NCI-H2107 treated with DMSO at 0.1 percent for 48 hours (cell line): Measurements from ENCODE around the gene SAMM50.

ENCODE experiments used
- DNase-seq: peaks from one replicate; lab custom pipeline; 2025; ENCODE audit not compliant: unreplicated experiment; lab: John Stamatoyannopoulos, UW

Gene SAMM50

DNA sequence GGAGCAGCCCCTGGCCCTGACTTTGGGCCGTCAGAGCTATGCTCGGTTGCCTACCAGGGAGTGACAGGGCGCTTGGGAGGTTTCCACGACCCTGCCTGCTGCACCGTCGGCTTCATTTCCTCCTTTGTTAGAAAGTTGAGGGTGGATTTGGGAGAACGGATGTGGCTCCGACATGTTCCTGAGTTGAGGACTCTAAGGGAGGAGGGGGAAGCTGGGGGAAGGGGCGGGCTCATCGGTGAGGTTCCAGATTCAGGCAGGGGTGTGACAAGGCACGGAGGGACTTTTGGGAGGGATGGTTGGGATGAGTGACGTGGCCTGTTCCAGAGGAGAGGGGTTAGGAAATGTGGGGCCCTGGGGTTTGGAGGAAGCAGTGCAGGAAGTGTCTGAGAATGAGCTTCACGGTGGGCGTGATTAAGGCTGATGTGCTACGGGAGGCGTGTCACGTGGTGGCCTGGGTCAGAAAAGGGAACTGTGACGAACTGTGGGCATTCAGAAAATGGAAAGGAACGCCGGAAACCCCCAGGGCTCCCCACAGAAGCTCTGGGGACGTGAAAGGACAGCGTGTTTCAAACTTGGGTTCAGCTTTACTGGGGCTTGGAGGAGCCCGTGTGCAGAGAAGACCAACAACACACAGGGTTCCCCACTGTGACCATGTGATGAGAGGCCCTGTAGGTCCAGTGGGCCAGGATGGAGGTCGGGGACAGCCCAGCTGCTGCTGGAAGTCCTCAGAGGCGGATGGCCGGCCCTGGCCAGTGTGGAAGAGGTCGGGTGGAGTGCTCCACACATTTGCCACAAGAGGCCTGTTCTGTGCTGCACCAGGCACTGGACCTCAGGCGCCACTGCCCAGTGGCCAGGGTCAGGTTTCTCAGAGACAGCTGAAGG, 71.6 kb downstream of the SAMM50 start:
- DNase-seq: no peak

DNA sequence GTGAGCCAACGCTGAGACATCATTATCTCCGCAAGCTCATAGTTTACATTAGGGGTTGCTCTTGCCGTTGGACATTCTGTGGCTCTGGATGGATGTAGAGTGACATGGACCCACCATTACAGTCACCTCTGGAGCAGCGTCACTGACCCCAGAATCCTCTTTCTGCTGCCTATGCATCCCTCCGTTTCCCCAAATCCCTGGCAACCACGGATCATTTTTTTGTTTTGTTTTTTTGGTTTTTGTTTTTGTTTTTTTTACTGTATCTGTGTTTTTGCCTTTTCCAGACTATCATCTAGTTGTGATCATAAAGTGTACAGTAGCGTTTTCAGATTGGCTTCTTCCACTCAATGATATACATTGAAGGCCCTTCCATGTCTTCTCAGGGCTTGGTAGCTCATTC, 72.8 kb downstream of the SAMM50 start:
- no peak for DNase-seq

DNA sequence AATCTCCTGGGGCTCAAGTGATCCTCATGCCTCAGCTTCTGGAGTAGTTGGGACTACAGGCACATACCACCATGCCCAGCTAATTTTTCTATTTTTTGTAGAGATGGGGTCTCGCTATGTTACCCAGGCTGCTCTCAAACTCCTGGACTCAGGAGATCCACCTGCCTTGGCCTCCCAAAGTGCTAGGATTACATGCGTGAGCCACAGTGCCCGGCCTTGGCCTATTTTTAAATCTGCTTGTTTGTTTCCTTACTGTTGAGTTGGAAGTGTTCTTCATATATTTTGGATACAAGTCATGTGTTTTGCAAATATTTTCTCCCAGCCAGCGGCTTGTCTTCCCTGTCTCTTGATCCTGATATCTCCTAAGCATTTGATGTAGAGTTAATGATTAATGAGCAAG, 73.8 kb downstream of the SAMM50 start:
- DNase-seq: no peak

DNA sequence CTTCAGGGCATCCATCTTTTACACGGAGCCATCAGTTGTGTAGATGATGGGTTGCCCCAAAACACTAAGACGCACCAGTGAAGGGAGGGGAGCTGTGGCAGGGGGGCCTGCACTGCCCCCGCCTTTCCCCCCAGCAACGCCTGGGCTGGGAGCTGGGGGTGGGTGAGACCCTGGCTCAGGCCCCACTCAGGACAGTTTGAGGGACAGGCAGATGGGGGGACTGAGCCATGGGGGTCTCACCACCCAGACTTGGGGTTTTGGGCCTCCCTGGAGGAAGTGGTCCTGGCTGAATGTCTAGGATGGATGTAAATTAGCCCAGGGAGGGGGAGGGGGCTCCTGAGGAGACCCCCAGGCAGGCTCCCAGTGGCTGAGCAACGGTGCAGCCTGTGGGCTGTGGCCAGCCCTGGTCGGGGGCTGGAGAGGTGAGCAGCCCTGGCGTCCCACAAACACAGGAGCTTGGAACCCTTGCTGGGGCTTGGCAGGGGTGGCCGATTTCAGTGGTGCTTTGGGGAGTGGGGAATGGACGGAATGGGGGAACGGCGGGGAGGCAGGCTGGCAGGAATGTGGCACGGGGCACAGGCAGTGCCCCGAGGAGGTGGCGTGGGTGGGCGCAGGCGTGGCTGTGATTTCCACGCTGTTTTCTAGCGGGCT, 74.9 kb downstream of the SAMM50 start:
- no peak for DNase-seq

DNA sequence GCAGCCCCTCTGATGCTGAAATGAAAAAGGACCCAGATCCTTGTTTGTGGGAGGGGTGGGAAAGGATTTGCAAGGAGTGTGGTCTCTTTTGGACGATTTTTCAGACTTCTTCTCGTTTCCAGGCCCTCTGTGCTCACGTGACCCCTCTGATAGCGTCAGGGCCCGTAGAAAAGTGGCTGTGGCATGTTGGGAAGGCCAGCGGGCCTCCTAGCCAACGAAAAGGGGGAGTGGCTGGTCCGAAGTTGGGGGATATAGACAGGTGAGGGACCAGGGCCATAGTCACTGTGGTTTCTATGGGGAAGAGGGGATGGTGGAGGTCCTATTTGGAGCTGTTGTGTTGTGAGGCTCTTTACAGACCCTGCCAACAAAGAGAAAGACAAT, 75.5 kb downstream of the SAMM50 start:
- no peak for DNase-seq

DNA sequence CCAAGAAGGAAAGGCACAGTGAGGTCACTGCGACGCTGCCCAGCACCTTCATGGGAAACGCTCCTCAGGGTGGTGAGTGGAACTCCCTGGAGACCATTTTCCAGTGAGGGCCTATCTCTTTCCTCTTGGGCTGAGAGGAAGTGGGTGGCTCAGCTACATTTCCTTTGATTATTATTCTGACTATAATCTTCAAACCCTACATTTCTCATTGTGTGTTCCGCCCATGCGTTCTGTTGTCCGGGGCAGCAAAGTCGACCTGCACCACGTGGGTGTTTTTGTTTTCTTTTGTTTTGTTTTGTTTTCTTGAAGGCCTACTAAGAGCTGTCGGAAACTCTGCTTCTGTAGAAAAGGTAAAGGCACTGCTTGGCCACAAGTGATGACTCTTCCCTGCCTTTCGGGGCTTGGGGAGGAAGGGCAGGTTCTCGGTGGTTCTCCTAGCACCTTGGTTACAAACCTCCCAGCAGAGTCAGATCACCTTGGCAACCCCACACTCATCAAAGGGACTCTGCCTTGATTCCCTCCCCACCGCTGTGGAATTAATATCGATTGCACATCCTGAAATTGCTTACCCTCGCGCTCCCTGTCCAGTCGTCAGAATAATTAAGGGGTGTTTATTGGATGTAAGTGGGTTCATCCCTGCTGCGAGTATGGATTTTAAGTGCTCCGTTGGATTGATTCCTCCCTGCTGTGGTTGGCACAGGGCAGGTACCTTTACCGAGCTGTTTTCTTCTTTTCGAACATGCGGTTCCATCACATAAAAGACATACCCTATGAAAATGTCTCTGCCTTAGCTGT, 76.1 kb downstream of the SAMM50 start:
- DNase-seq: peak; percentile 11

DNA sequence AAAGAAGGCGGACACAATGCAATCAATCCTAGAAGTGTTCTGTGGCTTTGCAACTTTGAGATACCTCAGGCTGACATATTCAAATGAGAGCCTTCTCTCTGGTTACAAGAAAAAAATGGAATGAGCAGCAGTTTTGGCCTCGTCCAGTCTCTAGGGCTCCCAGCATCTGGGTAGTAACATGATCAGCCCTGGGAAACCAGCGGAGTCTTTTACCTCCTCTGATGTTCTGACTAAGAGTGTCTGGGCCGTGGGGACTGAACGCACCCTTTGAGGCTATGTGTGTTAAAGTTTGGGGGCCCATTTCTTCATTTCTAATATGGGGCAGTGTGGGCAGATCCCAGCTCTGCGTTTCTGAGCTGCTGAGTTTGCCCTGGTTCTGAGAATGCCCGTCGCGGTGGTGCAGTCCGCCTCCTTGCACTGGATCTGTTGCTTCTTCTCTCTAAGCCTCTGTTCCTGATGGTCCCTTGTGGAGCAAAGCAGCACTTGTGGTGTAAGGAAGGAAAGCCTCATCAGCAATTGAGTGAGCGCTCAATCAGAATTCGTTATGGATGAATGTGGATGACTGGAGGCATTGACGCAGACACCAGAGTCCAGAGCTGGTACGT, 77.0 kb downstream of the SAMM50 start:
- DNase-seq: no peak

DNA sequence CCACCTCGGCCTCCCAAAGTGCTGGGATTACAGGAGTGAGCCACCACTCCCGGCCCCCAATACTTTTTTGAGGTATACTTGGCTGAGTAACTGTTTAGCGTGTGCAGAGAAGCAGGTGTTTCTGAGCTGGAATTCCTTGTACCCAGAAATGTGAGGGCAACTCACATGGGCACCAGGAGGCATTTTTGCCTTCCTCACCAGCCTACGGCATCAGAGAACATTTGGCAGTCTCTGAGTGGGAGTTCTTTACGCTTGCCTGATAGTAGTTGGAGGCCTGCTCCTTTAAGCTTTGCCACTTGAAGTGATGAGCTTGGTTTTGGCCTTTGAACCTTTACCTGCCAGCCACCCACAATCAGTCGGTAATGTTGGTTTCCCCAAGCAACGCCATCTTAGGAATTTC, 78.0 kb downstream of the SAMM50 start:
- DNase-seq: no peak

DNA sequence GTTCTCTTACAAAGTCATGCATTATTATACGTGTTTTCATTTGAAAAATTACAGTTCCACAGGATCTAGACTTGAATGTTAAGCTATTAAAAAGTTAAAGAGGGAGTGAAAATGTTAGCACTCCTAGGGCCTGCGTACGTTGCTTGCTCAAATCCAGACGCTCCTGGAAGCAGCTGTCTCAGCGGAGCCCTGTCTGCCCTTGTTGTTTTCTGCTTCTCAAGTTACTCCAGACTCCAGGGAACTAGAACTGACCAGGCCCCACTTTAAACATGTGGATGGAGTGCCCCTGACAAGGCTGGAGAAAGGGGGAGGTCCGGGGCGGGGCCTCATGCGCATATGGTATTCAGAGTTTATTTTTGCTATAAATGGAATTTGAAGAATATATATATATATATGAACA, 78.5 kb downstream of the SAMM50 start:
- DNase-seq: no peak

DNA sequence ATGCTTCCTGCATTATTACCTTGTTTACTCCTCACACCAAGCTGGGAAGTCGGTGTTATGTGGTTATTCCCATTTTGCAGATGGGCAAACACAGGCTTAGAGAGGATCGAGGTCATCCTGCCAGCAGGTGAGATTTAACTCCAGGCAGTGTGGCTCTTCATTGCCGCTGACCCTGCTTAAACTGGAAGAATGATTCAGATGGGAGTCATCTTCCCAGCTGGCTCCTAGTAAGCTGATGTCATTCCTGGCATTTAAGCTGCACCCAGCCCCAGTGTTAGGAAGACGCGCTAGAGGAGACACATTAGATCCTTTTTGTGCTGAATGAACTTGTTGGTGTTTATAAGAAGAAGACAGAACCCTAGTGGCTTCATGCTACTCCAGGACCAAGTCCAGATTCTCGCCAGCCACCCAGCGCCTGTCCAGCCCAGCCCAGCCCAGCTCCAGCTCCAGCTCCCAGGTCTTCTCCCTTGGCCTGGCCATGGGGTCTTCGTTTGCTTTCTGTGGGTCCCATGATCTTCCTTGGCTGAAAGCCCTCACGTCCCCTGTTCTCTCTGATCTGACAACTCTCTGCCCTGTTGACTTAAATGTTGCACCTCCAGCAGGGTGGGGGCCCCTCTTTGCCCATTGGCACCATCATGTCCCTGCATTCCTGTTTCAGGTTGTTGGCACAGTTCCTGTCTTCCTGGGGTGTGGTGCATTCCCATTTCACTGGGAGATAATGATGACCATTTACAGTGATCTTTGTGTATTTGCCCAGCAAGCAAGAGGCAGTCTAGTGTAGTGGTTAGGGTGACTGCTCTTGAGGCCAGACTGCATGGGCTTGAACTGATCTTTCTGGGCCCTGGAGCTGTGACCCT, 82.5 kb downstream of the SAMM50 start:
- DNase-seq: no peak

DNA sequence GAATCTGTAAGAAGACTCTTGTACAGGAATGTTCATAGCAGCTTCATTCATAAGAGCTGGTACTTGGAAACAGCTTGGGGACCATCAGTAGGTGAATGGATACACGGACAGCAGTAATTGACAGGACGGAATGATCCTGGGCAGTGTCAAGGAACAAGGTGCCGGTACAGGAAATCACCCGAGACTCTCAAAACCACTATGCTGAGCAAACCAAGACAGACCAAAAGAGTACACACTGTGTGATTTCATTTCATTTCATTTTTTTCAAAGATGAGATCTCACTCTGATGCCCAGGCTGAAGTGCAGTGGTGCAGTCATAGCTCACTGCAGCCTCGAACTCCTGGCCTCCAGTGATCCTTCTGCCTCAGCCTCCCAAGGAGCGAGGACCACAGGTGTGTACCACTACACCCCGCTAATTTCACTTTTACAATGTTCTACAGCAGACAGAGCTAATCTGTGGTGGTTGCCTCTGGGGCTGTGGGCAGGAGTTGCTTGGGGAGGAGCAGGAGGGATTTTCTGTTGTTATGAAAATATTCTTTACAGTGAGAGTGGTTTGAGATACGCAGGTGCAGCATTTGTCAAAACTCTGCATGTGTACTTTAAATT, 84.4 kb downstream of the SAMM50 start:
- no peak for DNase-seq

DNA sequence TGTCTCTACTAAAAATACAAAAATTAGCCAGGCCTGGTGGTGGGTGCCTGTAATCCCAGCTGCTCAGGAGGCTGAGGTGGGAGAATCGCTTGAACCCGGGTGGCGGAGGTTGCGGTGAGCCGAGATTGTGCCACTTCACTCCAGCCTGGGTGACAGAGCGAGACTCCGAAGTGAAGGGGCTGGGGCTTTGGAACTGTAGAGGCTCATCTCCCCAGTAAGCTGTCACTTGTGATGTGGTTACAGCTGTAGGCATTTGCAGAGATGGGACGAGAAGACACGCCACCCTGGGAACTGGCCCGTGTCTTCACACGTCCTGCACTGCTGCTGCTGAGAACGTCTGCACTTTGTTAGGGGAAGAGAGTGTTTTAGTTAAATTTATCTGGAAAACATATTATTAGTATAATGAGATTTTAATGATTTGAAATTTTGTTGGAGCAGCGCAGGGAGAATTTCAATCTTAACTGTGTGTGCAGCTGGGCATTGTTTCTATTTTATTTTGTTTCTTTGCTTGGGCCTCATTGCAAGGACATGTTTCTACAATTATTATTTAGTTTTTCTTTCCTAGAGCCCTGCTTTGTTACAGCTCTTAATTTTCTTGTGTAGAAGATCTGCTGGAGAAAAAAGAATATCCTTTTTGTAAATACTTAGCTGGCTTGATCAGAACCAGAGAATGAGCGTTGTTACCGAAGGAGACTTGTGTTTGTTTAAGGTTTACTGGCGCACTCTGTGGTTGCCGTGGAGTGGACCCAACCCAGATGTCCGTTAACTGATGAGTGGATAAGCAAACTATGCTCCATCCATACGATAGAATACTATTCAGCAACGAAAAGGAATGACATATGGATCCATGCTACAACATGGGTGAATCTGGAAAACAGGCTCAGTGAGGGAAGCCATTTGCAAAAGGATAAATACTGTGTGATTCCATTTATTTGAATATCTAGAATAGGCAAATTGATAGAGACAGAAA, 87.3 kb downstream of the SAMM50 start:
- no peak for DNase-seq

DNA sequence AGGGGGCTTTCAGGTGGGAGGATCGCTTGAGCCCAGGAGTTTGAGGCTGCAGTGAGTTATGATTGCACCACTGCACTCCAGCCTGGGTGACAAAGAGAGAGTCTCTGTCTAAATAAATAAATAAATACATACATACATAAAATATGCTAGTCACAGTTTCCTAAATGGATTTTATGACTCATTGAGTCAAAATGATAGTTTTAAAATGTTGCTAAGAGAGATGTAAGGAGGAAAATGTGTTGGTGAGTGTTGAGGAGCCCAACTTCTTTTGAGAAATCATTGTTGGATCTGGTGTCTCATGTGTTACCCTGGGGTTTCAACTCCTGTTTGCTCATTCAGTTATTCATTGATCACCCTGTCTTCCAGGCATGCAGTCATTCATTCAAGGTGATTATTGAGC, 89.9 kb downstream of the SAMM50 start:
- DNase-seq: no peak
